HAP-1 (cell line): ENCODE measurements around the gene ZNF154.

Source experiments
- DNase-seq, 2 experiments: peaks; one replicate each; pipeline ENCODE4 v3.0.0-alpha.2; 2016 to 2020; ENCODE audit warnings: low spot score in 2 of 2
- H3K27me3 ChIP-seq: fragments of 250-450 bp; sonication (Bioruptor Pico); 2 replicates; pipeline ENCODE4 v1.5.1; 2020; ENCODE audit warnings: low read depth, mild to moderate bottlenecking, moderate library complexity
- H3K36me3 ChIP-seq: fragments of 250-450 bp; sonication (Bioruptor Pico); replicated peaks from 2 replicates; pipeline ENCODE4 v1.5.1; 2020; ENCODE audit warnings: mild to moderate bottlenecking
- H3K4me1 ChIP-seq: fragments of 250-450 bp; sonication (Bioruptor Pico); 2 replicates; pipeline ENCODE4 v1.5.1; 2020; ENCODE audit warnings: mild to moderate bottlenecking
- H3K4me3 ChIP-seq: fragments of 250-450 bp; sonication (Bioruptor Pico); 2 replicates; pipeline ENCODE4 v1.5.1; 2020; ENCODE audit warnings: mild to moderate bottlenecking, moderate library complexity
- H3K9me3 ChIP-seq: fragments of 250-450 bp; sonication (Bioruptor Pico); 2 replicates; pipeline ENCODE4 v1.5.1; 2020; ENCODE audit warnings: mild to moderate bottlenecking, moderate library complexity
- in situ Hi-C: fragments of 300-500 bp; cut with MboI; formaldehyde crosslinking; loops from 3 replicates; pipeline ENCODE4 v1.14.3; 2020; ENCODE audit warnings: low sequenced_read_pairs, inconsistent platforms, mixed read lengths

Gene ZNF154

GRCh38 chr19:57709616-57710015 lies 612 bp upstream of the ZNF154 start:
- DNase-seq: no peak
- no peaks in the 10 kb centered on the region for H3K4me1 ChIP-seq
- H3K36me3 ChIP-seq: no peaks in the 10 kb centered on the region
- no peaks in the 10 kb centered on the region for H3K27me3 ChIP-seq
- in situ Hi-C loops: no loop called here
- no peaks in the 10 kb centered on the region; the same call in 1 of the 2 replicates for H3K9me3 ChIP-seq
- no peak overlapping the region for H3K4me3 ChIP-seq

DNA sequence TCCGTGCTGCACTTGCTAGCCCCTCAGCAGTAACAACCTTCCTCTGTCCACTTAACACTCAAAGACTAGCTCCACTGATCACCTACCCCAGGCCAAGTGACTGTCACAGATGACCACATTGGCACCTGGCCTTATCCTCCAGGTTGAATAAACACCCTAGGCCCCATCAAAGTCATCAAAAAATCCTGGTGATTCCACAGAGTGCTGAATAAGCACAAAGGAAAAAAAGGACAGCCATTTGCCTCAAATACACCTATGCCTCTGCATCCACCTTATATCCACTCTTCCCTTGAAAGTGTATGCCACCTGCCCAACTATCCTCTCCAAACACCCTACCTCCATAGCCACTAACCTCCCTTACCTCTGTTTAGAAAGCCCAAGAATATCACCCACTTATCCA lies 2.7 kb downstream of the ZNF154 start:
- in situ Hi-C loops: no loop called here
- Histone ChIP-seq H3K27me3 (no peaks in the 10 kb centered on the region), H3K4me1 (no peaks in the 10 kb centered on the region), H3K36me3 (no peaks in the 10 kb centered on the region), H3K9me3 (peaks cover 10% of the 10 kb centered on the region), H3K4me3 (no peak overlapping the region)
- DNase-seq: no peak

GRCh38 chr19:57701625-57702024 lies 7.4 kb downstream of the ZNF154 start:
- Histone ChIP-seq H3K27me3 (no peaks in the 10 kb centered on the region), H3K36me3 (no peaks in the 10 kb centered on the region), H3K9me3 (peaks cover 25% of the 10 kb centered on the region), H3K4me3 (no peak overlapping the region), H3K4me1 (no peaks in the 10 kb centered on the region)
- no peak for DNase-seq
- in situ Hi-C loops: no loop called here

GRCh38 chr19:57689750-57690149 lies 19.3 kb downstream of the ZNF154 start:
- no peaks in the 10 kb centered on the region for H3K27me3 ChIP-seq
- no peak for DNase-seq
- H3K4me1 ChIP-seq: no peaks in the 10 kb centered on the region
- in situ Hi-C loops: no loop called here
- peaks cover 38% of the 10 kb centered on the region for H3K36me3 ChIP-seq
- peaks cover 38% of the 10 kb centered on the region for H3K9me3 ChIP-seq
- no peak overlapping the region for H3K4me3 ChIP-seq

- in situ Hi-C loops: no loop called here
- H3K9me3 ChIP-seq: peaks cover 52% of the 10 kb centered on the region
- H3K27me3 ChIP-seq: no peaks in the 10 kb centered on the region
- H3K4me1 ChIP-seq: no peaks in the 10 kb centered on the region
- DNase-seq: no peak
- H3K36me3 ChIP-seq: peaks cover 52% of the 10 kb centered on the region
- H3K4me3 ChIP-seq: no peak overlapping the region
These were observed 20.8 kb downstream of the ZNF154 start for GRCh38 chr19:57688011-57688763.

GRCh38 chr19:57687363-57688010 lies 21.5 kb downstream of the ZNF154 start:
- no peak for DNase-seq
- no peak overlapping the region for H3K4me3 ChIP-seq
- H3K27me3 ChIP-seq: no peaks in the 10 kb centered on the region
- H3K36me3 ChIP-seq: peaks cover 56% of the 10 kb centered on the region
- in situ Hi-C loops: no loop called here
- no peaks in the 10 kb centered on the region for H3K4me1 ChIP-seq
- peaks cover 59% of the 10 kb centered on the region for H3K9me3 ChIP-seq

DNA sequence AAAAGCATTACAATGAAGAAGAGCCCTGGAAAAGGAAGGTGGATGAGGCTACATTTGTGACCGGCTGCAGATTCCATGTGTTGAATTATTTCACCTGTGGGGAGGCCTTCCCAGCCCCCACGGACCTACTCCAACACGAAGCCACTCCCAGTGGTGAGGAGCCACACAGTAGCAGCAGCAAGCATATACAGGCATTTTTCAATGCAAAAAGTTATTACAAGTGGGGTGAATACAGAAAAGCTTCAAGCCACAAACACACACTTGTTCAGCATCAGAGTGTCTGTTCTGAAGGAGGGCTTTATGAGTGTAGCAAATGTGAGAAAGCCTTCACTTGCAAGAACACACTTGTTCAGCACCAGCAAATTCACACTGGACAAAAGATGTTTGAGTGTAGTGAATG lies 22.3 kb downstream of the ZNF154 start:
- H3K27me3 ChIP-seq: no peaks in the 10 kb centered on the region
- H3K9me3 ChIP-seq: peaks cover 59% of the 10 kb centered on the region
- no peak overlapping the region for H3K4me3 ChIP-seq
- peaks cover 56% of the 10 kb centered on the region for H3K36me3 ChIP-seq
- no peaks in the 10 kb centered on the region for H3K4me1 ChIP-seq
- no peak for DNase-seq
- in situ Hi-C loops: no loop called here

- peaks cover 47% of the 10 kb centered on the region for H3K9me3 ChIP-seq
- H3K36me3 ChIP-seq: peaks cover 44% of the 10 kb centered on the region
- DNase-seq: no peak
- no peaks in the 10 kb centered on the region for H3K27me3 ChIP-seq
- H3K4me1 ChIP-seq: no peaks in the 10 kb centered on the region
- in situ Hi-C loops: no loop called here
- peak overlapping the region; percentile 61 for H3K4me3 ChIP-seq
These were observed 26.7 kb downstream of the ZNF154 start for GRCh38 chr19:57682226-57682766.

DNA sequence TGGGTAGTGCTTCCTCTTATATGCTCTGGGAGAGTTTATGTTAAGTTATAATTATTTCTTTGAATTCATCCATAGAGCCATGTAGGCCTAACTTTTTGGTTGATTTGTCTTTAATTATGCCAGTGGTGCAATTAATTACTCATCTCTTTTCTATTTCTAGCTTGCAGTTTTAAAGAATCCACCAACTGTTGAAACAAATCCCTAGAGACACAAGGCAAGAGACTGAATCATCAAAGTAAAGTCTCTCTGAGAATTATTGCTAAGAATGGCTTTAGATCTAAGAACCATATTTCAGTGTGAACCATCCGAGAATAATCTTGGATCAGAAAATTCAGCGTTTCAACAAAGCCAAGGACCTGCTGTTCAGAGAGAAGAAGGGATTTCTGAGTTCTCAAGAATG lies 33.1 kb downstream of the ZNF154 start:
- Histone ChIP-seq H3K4me3 (no peak overlapping the region), H3K9me3 (no peaks in the 10 kb centered on the region), H3K27me3 (no peaks in the 10 kb centered on the region), H3K4me1 (no peaks in the 10 kb centered on the region), H3K36me3 (no peaks in the 10 kb centered on the region)
- in situ Hi-C loops: no loop called here
- DNase-seq: no peak

- DNase-seq: no peak
- H3K36me3 ChIP-seq: no peaks in the 10 kb centered on the region
- H3K27me3 ChIP-seq: no peaks in the 10 kb centered on the region
- no peaks in the 10 kb centered on the region for H3K9me3 ChIP-seq
- H3K4me3 ChIP-seq: no peak overlapping the region
- no peaks in the 10 kb centered on the region for H3K4me1 ChIP-seq
- in situ Hi-C loops: no loop called here
These were observed 36.5 kb downstream of the ZNF154 start for GRCh38 chr19:57672466-57672865.

GRCh38 chr19:57671124-57671895 lies 37.7 kb downstream of the ZNF154 start:
- H3K4me1 ChIP-seq: no peaks in the 10 kb centered on the region
- no peak overlapping the region for H3K4me3 ChIP-seq
- DNase-seq: no peak
- no peaks in the 10 kb centered on the region for H3K27me3 ChIP-seq
- H3K36me3 ChIP-seq: no peaks in the 10 kb centered on the region
- H3K9me3 ChIP-seq: no peaks in the 10 kb centered on the region
- in situ Hi-C loops: no loop called here

DNA sequence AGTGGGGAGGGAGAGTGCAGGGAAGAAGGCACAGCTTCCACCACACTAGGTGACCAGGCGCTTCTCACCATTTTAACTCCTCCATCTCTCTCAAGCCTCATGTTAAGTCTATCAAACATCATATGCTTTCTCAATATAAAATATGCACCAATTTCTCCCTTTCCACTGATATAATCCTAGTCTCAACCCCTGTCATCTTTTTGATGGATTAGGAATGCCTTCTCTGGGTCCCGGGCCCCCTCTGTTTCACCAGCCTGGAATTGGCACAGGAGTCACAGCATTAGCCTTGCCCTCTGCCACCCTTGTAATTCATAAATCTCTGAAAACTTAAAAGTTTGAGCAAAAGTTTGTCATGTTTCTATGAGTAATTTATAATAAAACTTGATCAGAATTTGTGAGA lies 40.4 kb downstream of the ZNF154 start, which contains the start of gene ZSCAN4:
TSS of gene ZSCAN4 (plus strand) at position 301 of the 400 bp plus-strand sequence. CDS start 7,211 bp downstream, outside the sequence.
- Histone ChIP-seq H3K4me3 (no peak within 1 kb of the TSS), H3K4me1 (no peaks in the 10 kb centered on the region), H3K9me3 (no peaks in the 10 kb centered on the region), H3K36me3 (no peaks in the 10 kb centered on the region), H3K27me3 (no peaks in the 10 kb centered on the region)
- DNase-seq: no peak
- in situ Hi-C loops: no loop called here

GRCh38 chr19:57667228-57667627 lies 41.8 kb downstream of the ZNF154 start:
- DNase-seq: no peak
- H3K27me3 ChIP-seq: no peaks in the 10 kb centered on the region
- no peaks in the 10 kb centered on the region for H3K4me1 ChIP-seq
- no peaks in the 10 kb centered on the region for H3K36me3 ChIP-seq
- in situ Hi-C loops: no loop called here
- no peaks in the 10 kb centered on the region; the same call in 1 of the 2 replicates for H3K9me3 ChIP-seq
- H3K4me3 ChIP-seq: no peak overlapping the region
